ENCODE data around the gene HMCN1. TPM values are rescaled to one million over a fixed set of nuclear protein-coding genes. Genes with fewer than 3 reads are reported as not detected.

Gene HMCN1
- total RNA-seq, 1 experiment from 2014 or later, result 0.23 TPM

DNA sequence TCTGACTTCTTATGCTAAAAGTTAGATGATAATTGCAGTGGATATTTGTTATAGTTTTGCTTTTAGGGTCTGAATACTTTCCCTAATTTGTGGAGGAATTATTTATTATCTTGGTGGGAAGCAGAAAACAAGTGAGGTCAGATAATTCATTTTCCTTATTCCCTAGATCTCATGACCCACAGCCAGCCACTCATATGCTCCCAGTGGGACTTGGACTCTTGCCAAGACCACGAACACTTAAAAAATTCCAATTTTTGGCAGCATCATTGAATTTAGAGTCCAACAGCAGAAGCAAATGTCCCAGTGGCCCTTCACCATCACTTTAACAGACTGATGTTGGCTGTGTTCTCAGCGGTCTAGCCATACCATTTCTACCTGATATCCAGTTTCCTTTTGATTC, 204.2 kb downstream of the HMCN1 start:
- no peak overlapping the region for H3K4me3 ChIP-seq (ENCODE audit: low read depth in 2 of 2, low read length in 2 of 2)
- no peaks in the 10 kb centered on the region for H3K27me3 ChIP-seq (ENCODE audit: control insufficient read depth, insufficient read depth, low read length)
- ChIA-PET CTCF (no interaction called here), POLR2A (no interaction called here)
- H3K36me3 ChIP-seq (ENCODE audit: control insufficient read depth, insufficient read depth, low read length), result no peaks in the 10 kb centered on the region
- ATAC-seq, result no peak
- H3K4me1 ChIP-seq (ENCODE audit: control insufficient read depth, insufficient read depth, low read length), result no peaks in the 10 kb centered on the region
- no TSS peak for BruUV-seq (replicated peaks)
- no peaks in the 10 kb centered on the region for H3K9me3 ChIP-seq (ENCODE audit: control insufficient read depth, insufficient read depth, low read depth, low read length)
- no peak for DNase-seq (ENCODE audit: low read depth, low spot score)
- intact Hi-C loops (cut with micrococcal nuclease; ENCODE audit: unreplicated experiment), result no loop called here
- H3K27ac ChIP-seq (ENCODE audit: low read length), result no peak overlapping the region
- in situ Hi-C loops (cut with HindIII; ENCODE audit: low pct_unique_long_range_greater_than_20kb, low sequenced_read_pairs), result no loop called here
- TF ChIP-seq REST (IDR thresholded peaks at IDR 0.05; ENCODE audit: insufficient read depth in 1 of 2, low read depth in 2 of 2, low read length in 1 of 2) (no peak), SIN3A (IDR thresholded peaks at IDR 0.05; ENCODE audit: borderline replicate concordance, insufficient read depth, low read depth, low read length) (no peak), POLR2AphosphoS5 (IDR thresholded peaks at IDR 0.05; ENCODE audit: low read depth, low read length) (no peak), TCF7L2 (IDR thresholded peaks at IDR 0.05; ENCODE audit: low read depth, low read length) (no peak)
- TF ChIP-seq, protein P1, sequence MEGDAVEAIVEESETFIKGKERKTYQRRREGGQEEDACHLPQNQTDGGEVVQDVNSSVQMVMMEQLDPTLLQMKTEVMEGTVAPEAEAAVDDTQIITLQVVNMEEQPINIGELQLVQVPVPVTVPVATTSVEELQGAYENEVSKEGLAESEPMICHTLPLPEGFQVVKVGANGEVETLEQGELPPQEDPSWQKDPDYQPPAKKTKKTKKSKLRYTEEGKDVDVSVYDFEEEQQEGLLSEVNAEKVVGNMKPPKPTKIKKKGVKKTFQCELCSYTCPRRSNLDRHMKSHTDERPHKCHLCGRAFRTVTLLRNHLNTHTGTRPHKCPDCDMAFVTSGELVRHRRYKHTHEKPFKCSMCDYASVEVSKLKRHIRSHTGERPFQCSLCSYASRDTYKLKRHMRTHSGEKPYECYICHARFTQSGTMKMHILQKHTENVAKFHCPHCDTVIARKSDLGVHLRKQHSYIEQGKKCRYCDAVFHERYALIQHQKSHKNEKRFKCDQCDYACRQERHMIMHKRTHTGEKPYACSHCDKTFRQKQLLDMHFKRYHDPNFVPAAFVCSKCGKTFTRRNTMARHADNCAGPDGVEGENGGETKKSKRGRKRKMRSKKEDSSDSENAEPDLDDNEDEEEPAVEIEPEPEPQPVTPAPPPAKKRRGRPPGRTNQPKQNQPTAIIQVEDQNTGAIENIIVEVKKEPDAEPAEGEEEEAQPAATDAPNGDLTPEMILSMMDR (IDR thresholded peaks at IDR 0.05), result no peak

- Histone ChIP-seq H3K4me1 (ENCODE audit: control insufficient read depth, insufficient read depth, low read length) (no peaks in the 10 kb centered on the region), H3K27ac (ENCODE audit: low read length) (no peak overlapping the region), H3K27me3 (ENCODE audit: control insufficient read depth, insufficient read depth, low read length) (no peaks in the 10 kb centered on the region), H3K4me3 (ENCODE audit: low read depth in 2 of 2, low read length in 2 of 2) (no peak overlapping the region), H3K9me3 (ENCODE audit: control insufficient read depth, insufficient read depth, low read depth, low read length) (no peaks in the 10 kb centered on the region), H3K36me3 (ENCODE audit: control insufficient read depth, insufficient read depth, low read length) (no peaks in the 10 kb centered on the region)
- POLR2A ChIA-PET, result no interaction called here
- DNase-seq (ENCODE audit: low read depth, low spot score), result no peak
- no peak for TF ChIP-seq REST (IDR thresholded peaks at IDR 0.05; ENCODE audit: insufficient read depth in 1 of 2, low read depth in 2 of 2, low read length in 1 of 2)
- ATAC-seq, result no peak
- CTCF ChIA-PET, result no interaction called here
- in situ Hi-C loops (cut with HindIII; ENCODE audit: low pct_unique_long_range_greater_than_20kb, low sequenced_read_pairs), result no loop called here
- intact Hi-C loops (cut with micrococcal nuclease; ENCODE audit: unreplicated experiment), result no loop called here
- no TSS peak for BruUV-seq (replicated peaks)
Observed at GRCh38 chr1:185939142-185939541, 205.0 kb downstream of the HMCN1 start.

All from Panc1 (cell line).